SK-N-MC (cell line): Measurements from ENCODE around the gene ZNF506.

ENCODE experiments used
- DNase-seq: peaks from one replicate; pipeline ENCODE4 v3.0.0-alpha.2; 2011; ENCODE audit warnings: low read depth, low spot score
- H3K27ac ChIP-seq: fragments of 200-600 bp; sonication (generic); 2 replicates; pipeline ENCODE4 v1.5.1; 2016; ENCODE audit warnings: mixed run types
- H3K36me3 ChIP-seq: fragments of 200-600 bp; sonication (generic); 2 replicates; pipeline ENCODE4 v1.6.1; 2017; ENCODE audit warnings: antibody characterized with exemption, low read length, mixed read lengths; ENCODE audit not compliant: insufficient read depth
- H3K4me3 ChIP-seq: fragments of 200-600 bp; sonication (generic); 2 replicates; pipeline ENCODE4 v1.5.1; 2016
- H3K9ac ChIP-seq: fragments of 200-600 bp; sonication (generic); 2 replicates; pipeline ENCODE4 v1.8.0; 2017; ENCODE audit warnings: mixed run types, mixed read lengths; ENCODE audit not compliant: insufficient read length
- H3K9me3 ChIP-seq: fragments of 200-600 bp; sonication (generic); 2 replicates; pipeline ENCODE4 v1.6.1; 2017; ENCODE audit warnings: low read depth, mild to moderate bottlenecking, antibody characterized with exemption, low read length, moderate library complexity, mixed read lengths
- EZH2 ChIP-seq: fragments of 200-600 bp; sonication (generic); IDR thresholded peaks from one replicate; pipeline ENCODE4 v1.6.1; 2017; ENCODE audit warnings: antibody characterized with exemption
- FOXP2 ChIP-seq: optimal IDR thresholded peaks from 2 replicates; pipeline ENCODE3; 2011; ENCODE audit warnings: mild to moderate bottlenecking, moderate library complexity; ENCODE audit not compliant: insufficient read depth; ENCODE audit errors: extremely low read length, control extremely low read depth
- POLR2AphosphoS5 ChIP-seq: IDR thresholded peaks from 2 replicates; pipeline ENCODE4 v1.6.1; 2012; ENCODE audit warnings: mild to moderate bottlenecking, low read depth, low read length, borderline replicate concordance

The ZNF506 gene

GRCh38 chr19:19743176-19743575, 78.4 kb downstream of the ZNF506 start:
- DNase-seq = no peak
- TF ChIP-seq EZH2 = no peak

GRCh38 chr19:19742773-19743172, 78.8 kb downstream of the ZNF506 start:
- Histone ChIP-seq H3K36me3 (no peaks in the 10 kb centered on the region), H3K9me3 (no peaks in the 10 kb centered on the region), H3K9ac (no peak overlapping the region), H3K27ac (no peak overlapping the region), H3K4me3 (no peak overlapping the region)
- no peak for DNase-seq
- TF ChIP-seq EZH2 (no peak), POLR2AphosphoS5 (no peak), FOXP2 (no peak)

More at GRCh38 chr19:19743176-19743575, 78.4 kb downstream of the ZNF506 start:
- Histone ChIP-seq H3K9me3 (no peaks in the 10 kb centered on the region), H3K27ac (no peak overlapping the region), H3K4me3 (no peak overlapping the region), H3K36me3 (no peaks in the 10 kb centered on the region), H3K9ac (no peak overlapping the region)
